HG03439 (cell line): ENCODE data around the gene MED15.

Experiments
- ATAC-seq: cut with Tn5 transposase; IDR thresholded peaks from one replicate; pipeline ENCODE4 v1.9.1; 2021; ENCODE audit warnings: mild to moderate bottlenecking, moderate library complexity; ENCODE audit not compliant: unreplicated experiment

The MED15 gene

DNA sequence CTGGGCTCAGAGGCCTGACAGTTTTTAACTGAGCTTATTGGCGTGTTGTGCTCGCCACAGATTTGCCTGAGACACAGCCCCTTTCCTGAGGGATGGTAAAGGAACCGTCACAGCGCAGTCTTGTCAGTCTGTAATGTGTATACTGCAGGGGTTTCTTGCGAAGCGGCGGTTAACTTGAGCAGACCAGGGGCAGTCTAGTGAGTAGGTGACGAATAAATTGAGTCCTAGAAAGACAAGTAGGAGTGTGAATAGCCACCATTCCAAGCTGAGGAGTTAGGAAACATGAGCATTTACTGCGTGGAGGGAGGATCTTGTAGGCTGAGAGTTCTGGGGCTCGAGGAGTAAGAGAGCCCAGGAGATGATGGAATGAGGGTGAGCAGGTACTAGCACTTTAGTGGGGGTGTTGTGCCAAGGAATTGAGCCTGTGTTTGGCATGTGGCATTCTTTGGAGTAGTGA lies 1.4 kb downstream of the MED15 start:
- no peak for ATAC-seq

GRCh38 chr22:20509344-20510047 lies 2.1 kb downstream of the MED15 start:
- ATAC-seq = no peak

DNA sequence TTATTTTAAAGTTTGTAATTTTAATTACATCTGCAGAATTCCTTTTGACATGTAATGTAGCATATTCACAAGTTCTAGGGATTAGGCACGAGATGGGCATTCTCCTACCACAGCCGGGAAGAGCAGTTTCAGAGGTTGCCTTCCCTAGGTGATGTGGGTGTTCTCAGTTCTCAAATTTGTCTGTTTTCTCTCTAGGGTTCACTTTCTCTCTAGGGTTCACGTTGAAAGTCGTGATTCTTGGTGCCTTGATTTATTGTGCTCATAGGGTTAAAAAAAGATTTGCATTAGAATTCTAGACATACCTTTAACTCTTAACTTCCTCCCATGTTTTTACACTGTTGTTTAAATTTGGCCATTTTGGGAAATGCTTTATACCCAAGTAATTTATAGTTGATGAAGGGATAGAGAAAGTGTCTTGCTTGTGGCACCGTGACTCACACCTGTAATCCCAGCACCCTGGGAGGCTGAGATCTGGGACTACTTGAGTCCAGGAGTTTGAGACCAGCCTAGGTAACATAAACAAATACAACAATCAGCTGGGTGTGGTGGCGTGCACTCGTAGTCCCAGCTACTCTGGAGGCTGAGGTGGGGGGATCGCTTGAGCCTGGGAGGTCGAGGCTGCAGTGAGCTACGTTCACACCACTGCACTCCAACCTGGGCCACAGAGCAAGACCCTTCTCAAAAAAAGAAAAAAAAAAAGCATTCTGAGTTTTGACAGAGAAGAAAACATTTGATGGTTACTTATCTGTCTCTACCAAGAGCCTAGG lies 3.6 kb downstream of the MED15 start:
- ATAC-seq = no peak

DNA sequence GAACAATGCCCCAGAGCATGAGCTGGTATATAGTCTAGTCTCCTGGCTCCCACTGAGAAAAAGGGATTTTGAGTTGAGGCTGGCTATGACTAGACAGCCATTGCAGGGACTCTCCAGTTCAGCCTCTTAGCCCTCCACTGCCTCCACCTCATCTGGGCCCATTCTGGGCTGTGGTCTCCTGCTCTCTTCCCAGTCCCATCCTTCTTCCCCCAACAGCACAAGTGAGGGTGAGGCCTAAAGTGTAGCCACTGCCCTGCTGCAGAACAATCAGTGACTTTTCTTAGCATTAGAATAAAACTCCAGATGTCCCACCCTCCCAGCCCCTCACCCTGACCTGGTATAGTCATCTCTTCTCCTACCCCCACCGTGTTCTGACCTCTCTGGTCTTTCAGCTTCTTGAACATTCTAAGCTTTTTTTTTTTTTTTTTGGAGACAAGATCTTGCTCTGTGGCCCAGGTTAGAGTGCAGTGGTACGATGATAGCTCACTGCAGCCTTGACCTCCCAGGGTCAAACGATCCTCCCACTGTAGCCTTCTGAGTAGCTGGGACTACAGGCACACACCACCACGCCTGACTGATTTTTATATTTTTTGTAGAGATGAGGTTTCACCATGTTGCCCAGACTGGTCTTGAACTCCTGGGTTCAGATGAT lies 4.3 kb downstream of the MED15 start:
- no peak for ATAC-seq

- ATAC-seq = no peak
Measured at GRCh38 chr22:20514658-20515406, 7.4 kb downstream of the MED15 start.

GRCh38 chr22:20516399-20516798 lies 9.0 kb downstream of the MED15 start:
- no peak for ATAC-seq

- ATAC-seq = no peak
Measured at GRCh38 chr22:20517422-20517821, 10.0 kb downstream of the MED15 start.

DNA sequence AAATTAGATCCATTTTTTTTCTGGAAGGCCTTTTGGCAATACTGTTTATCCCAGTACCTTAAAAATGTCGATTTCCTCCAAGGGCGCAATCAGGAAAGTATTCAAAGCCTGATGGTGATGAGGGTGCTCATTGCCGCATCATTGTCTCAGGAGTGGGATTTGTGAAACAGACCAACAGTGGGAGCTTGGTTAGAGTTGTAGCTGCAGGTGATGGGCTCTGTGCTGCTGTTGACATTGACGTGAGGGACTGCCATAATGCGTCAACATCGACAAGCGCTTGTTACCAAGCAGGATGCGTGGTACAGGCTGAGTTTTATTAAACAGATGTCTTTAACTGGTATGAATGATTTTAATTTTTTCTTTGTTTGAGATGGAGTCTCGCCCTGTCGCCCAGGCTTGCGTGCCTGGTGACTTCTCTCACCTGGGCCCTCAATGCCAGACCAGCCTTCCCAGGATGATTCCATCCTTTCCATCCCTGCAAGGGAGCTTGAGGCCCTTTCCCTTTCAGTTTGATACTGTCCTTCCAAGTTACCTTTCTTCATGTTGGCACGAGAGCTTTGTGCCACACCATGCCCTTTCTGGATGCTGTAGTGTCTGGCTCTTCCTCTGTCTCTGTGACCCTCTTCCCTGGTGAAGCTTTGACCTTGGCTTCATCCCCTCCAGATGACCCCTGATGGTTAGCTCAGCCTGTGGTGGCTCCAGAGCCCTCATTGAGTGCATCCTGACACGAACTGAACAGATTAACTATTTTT lies 10.6 kb downstream of the MED15 start:
- no peak for ATAC-seq

GRCh38 chr22:20519558-20519957 lies 12.1 kb downstream of the MED15 start:
- ATAC-seq = no peak

DNA sequence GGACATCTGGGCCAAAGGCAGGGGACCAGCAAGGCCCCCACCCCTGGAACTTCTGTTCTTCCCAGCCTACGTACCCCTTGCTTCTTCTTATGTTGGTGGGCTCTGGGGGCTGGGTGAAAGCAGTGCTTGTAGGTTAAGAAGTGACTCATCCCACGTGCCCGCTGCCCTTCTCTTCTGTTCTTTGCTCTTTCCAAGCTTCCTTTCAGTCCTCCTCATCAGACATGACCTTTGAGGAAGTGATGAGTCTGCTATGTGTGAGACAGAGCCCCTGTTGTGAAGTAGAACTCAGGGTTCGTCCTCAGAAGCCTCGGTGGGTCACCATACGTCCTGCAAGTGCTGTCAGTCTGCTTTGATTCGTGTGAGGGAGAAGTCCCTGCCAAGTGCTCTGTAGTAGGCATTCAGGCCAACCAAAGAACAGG lies 12.7 kb downstream of the MED15 start:
- ATAC-seq = no peak

GRCh38 chr22:20522134-20523004 lies 15.0 kb downstream of the MED15 start:
- ATAC-seq = no peak

GRCh38 chr22:20523086-20523983 lies 15.9 kb downstream of the MED15 start:
- no peak for ATAC-seq

DNA sequence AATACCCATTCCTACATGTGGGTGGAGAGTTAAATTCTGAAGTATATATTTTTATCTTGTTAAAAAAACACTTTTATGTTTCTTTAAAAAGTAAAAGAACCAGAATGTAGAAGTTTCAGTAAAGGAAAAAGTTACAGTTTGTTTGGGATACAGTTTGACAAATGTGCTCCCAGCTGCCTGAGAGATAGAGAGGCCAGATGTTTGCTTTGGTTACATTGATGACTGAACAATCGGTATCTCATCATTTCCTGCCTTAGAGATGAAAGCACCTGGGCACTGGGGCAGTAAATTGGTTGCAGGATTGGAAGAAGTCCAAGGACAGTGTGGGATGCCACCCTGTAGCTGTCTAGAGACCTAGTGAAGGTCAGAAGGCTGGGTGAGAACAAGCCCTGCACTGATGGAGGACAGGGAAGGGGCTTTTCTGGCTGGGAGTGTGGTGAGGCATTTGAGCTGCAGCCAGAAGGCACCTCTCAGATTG lies 16.6 kb downstream of the MED15 start:
- ATAC-seq = no peak

DNA sequence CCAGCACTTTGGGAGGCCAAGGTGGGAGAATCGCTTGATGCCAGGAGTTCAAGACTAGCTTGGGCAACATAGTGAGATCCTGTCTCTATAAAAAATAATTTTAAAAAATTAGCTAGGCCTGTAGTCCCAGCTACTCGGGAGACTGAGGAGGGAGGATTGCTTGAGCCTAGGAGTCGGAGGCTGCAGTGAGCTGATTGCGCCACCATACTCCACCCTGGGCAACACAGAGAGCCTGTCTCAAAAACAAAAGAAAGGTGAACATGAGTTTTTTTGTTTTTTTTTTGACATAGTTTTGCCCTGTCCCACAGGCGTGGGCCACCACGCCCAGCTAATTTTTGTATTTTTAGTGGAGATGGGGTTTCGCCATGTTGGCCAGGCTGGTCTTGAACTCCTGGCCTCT lies 17.6 kb downstream of the MED15 start:
- no peak for ATAC-seq

- no peak for ATAC-seq
Measured at GRCh38 chr22:20526305-20526627, 18.9 kb downstream of the MED15 start.

DNA sequence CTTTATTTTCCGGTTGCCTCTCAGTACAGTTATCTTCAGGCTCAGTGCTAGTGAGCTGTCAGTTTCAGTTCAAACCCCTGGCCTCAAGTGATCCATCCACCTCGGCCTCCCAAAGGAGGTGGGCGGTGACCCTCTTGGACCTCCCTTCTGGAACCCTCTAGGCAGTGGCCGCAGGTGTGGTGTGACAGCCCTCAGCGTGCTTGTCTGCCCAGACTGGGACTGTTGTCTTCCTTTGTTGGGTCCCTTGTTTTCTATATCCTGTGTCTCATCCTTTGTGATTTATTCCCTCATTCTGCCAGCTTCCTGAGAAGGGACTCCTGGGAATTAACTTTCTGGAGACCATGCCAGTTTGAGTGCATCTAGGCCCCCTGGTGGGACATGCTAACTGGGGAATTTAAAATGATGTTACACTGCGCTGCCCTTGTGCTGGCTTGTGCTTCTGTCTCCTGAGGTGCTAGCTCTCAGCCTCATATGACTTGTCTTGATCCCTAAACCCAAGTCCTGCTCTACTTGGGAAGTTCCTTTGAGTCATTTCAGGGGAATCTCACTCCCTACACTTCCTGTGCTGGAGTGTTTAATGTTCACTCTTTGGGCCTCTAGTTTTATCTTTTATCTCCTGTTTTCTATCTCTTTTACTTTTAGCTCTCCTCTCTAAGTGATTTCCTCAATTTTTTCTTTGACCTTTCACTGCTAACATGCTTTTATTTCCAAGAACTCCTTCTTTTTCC lies 19.4 kb downstream of the MED15 start:
- ATAC-seq = no peak

GRCh38 chr22:20528405-20528978 lies 21.1 kb downstream of the MED15 start:
- no peak for ATAC-seq
